T-helper 1 cell treated with Interleukin-12 subunit alpha and Interleukin-12 subunit beta and Interleukin-4 antibody, amounts not matched to agents 30 ng/mL and 1 ng/mL, for 36 hours (primary cell): ENCODE results near the gene NTM. TPM values are rescaled to one million over a fixed set of nuclear protein-coding genes. Genes with fewer than 3 reads are reported as not detected.

Experiments used
- intact Hi-C: fragments of 100-400 bp; cut with micrococcal nuclease; formaldehyde crosslinking; loops from one replicate; pipeline ENCODE4 v1.15.1; 2024
- total RNA-seq: library from RNA; stranded (reverse); gene quantifications from 2 replicates; pipeline ENCODE4 v1.2.3, GENCODE V29; 2022

Gene NTM
- total RNA-seq, 1 donor from 2014 or later: not detected

DNA sequence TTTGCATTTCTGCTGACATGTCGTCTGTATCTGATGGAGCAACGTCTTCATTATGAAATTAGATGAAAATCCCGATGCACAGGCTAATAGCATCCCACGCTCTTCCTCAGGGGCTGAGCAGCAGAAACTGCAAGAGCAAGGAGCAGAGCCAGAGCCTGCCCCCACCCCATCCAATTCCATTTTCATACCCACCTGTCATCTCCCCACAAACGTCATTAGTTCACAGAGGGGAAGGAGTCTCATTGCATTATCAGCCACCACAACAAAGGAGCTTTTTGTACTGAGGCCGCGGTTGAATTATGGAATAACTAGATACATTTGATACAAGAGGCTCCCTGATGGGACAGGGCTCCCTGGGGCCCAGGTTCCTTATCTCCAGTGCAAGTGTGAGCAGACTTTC, 515.0 kb downstream of the NTM start:
- intact Hi-C loops: no loop called here

DNA sequence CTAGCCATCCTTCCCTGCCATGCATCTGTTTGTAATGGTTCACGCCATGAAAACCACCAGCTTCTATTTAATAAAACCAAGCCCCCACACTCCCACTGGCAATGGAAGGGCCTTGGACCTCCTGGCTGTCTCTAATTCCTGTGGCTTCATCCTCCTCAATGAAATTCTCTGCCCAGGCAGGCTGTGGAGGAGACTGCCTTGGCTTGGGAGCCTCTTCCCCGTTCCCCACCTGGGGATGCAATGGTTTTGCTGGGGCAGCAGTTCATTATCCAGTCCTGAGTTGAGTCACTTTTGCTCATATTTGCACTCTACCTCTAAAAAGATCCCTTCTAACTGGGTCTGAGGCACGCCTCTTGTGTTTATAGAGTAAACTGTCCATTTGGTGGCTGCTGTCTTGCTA, 515.8 kb downstream of the NTM start:
- intact Hi-C loops: no loop called here

DNA sequence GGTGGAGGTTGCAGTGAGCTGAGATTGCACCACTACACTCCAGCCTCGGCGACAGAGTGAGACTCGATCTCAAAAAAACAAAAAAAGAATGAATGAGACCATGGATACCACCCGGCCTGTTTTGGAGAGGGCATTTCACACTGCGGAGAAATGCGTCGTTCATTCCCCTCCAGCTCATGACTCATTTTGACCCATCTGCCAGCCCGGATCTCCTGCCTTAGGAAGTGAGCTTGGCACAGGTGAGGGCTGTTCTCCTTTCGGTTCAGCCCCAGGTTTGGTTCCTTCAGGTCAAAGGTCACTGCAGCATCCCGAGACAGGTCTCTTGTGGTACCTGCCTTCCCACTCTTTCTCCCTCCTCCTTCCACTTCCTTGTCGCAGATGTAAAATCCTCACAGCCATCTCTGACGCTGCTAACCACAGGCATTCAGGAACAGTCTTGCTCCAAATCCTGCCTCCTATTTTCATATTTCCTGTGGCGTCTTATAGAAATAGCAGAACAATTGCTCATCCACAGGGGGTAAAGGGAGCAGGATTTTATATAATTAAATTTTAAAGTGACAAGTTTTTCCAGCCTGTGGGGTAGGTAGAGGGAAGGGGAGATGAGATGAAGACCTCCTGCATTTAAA, 517.9 kb downstream of the NTM start:
- intact Hi-C loops: no loop called here

DNA sequence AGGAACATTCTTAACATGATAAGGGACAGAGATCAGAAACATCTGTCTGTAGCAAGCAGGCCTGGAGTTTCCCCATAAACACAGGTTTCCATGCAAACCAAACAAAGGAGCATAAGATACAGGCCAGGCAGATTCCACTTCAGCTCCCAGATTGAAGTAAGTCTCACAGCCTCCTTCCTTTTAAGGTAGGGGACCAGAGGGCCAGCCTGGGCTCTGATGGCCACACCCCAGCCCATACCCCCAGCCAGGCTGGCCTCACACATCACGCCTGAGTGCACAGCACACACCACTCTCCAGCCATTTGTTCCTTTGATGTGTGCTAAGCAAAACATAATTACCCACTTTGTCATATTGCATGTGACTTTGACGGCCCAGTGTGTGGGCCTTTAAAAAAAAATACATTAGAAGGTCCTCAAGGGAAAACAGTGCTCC, 518.7 kb downstream of the NTM start:
- intact Hi-C loops: no loop called here

GRCh38 chr11:131889760-131890581, 519.6 kb downstream of the NTM start:
- intact Hi-C loops: no loop called here

DNA sequence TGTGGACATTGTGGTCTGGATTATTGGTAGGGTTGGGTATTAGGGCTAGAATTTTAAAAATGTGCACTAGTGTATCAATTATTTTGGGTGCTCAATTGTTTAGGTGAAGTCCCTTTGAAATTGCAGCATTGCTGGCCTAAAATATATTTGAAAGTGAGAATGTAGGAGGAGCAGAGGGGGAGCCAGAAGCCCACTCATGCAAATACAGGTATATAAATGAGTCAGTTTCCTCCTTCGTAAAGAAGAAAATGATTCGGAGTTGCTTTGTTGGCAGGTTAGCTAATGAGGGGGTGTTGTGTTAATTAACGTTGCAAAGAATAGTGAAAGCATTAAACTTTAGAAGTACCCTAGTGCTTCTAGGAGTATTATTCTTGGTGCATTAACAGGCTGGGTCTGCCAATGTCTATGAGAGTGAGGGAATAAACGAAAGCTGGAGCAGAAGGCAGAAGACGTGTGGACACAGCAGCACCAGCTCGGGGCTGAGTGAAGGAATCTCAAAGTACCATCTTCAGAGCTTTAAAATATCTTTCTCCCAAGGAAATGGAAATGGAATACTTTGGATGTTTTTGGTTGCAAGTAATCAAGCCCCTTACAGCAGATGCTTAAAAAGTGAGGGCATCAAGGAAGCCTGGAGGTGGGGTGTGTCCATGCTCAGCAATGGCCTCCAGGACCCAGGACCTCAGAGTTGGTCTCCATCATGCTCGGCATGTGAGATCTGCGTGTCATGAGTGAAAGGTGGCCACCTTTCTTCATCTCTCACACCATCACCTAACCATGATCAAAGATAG, 522.9 kb downstream of the NTM start:
- intact Hi-C loops: no loop called here

GRCh38 chr11:131893988-131894387, 523.6 kb downstream of the NTM start:
- intact Hi-C loops: no loop called here

DNA sequence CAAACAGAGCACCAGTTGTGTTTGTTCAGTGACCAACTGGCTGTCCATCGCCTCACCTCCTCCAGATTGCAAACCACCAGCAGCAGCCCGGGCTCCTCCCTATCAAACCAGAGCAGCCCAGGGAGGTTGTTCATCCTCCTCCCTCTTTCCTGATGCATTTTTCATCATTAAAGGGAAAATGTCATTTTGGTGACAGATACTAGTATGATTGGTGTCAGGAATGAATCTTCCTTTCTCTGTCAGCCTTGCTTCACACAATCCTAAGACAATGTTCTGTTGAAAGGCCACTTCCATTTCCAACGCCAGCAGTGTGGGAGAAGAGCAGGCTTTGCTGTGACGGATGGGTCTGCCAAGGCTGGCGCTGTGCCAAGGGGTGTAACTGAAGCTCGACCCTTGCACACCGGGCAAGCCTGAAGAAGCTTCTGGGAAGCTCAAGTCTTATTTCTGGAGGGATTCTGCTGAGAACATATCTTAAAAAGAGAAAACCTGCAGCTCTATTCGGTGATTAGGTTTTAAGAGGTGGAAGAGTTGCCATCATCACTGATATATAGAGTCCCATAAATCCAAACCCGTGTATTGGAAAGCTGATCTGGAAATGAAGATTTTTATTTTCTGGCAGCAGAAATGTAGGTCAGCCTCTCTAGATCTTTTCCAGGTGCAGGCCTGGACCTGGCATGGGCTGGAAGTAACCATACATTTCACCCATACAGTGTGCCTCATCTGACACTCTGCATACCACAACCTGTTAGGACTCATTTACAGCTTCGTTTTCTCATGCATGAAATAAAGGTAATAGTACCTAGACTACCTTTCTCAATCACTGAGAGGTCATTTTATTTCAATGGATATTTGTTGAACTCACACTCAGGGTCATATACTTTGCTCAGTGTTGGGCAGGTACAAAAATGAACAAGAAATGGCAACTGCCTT, 524.5 kb downstream of the NTM start:
- intact Hi-C loops: no loop called here

- intact Hi-C loops: no loop called here
Measured at GRCh38 chr11:131895865-131896264, 525.5 kb downstream of the NTM start.

DNA sequence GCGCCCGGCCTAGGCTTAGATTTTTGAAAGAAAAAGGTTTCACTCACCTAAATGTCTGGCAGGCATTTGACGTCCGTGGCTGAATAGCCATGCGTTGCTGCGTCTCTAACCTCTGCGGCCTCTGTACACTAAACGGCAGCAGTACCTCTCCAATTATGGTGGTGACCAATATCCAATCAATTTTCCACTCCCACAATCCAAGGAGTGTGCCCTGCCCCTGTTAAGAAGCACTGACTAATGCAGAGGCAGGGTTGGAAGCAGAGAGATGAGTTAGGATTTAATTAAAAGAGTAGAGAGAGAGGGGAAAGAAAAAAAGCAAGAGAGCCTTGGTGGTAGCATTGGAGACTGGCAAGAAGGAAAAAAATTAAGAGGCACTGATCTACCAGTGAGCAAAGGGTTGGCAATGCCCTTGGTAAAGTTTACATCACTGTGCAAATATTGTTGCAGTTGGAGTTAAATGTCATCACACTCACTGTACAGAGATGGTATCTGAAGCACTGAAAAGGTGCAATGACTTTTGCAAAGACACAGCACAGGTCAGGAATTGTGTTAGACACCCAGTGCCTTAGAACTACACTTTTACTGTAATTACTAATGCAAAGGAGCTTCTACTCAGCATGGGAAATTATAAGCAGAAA, 526.7 kb downstream of the NTM start:
- intact Hi-C loops: no loop called here

DNA sequence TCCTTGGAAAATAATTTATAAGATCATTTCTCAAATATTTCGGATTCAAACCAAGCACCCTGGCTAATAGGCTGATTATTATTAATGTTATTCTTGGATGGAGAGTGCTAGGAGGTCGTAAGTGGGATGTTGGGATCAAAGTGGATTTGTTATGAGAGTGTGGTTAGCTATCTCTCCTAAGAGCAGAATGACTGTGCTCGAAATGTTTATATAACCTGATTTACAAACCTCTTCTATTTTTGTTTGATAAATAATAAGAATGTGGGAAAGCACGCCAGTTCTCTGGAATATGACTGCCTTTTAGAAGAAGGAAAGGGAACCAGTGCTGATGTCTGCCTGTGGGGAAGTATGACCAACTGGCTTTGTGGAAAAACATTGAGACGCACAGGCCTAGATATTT, 527.5 kb downstream of the NTM start:
- intact Hi-C loops: no loop called here

GRCh38 chr11:131898949-131899348, 528.5 kb downstream of the NTM start:
- intact Hi-C loops: no loop called here

- intact Hi-C loops: no loop called here
Measured at GRCh38 chr11:131899950-131900580, 529.6 kb downstream of the NTM start.

DNA sequence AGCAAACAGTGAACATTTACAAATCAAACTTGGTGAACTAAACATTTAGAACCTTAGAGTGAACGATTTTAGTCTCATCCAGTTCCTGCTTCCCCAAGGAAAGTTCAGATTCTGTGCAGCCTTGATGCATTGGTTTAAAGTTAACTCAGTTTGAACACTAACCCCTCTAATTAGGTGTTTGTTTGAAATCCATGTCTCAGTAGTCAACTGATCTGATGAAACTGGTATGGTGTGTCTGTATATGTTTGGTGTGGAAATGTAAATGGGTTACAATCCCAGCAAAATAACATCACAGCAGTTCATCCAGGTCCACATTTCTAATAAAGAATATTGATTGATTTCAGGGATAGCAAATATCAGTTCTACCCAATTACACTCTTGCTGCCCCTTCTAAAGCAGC, 532.0 kb downstream of the NTM start:
- intact Hi-C loops: no loop called here

- intact Hi-C loops: no loop called here
Measured at GRCh38 chr11:131903074-131903473, 532.7 kb downstream of the NTM start.

GRCh38 chr11:131904756-131905155, 534.3 kb downstream of the NTM start:
- intact Hi-C loops: no loop called here

DNA sequence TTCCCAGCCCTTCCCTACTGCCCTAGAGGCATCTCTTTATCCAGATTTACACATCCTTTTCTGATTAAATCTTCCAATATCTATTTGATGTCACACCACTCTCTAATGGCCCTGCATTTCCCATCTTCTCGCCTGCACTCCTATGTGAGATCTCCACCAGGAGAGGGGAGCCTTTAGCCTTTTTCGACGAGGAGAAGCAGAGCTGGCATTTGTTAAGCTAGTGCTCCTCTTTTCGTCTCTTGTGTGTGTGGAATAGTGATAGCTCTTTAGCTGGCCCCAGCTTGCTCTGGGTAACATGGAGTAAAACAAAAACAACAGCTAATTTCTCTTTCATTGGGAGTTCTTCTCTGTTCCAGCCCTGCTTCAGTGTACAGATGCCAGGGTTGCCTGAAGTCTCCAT, 536.5 kb downstream of the NTM start:
- intact Hi-C loops: no loop called here

DNA sequence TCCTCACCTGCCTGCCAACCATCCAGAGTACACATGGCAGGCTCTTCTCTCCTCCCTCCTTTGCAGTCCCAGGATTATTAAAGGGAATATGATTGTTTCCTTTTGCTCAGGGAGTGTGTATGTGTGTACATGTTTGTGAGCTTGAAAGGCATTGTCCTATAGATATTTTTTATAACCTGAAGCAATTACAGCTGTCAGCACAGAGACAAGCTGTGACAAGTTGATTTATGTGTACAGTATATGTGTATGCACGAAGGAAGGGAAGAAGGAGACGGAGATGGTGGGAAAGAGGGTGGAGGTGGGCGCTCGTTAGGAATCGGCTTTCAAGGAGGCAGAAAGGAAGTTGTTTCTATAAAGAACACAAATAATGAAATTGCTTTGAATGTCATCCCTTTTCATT, 537.0 kb downstream of the NTM start:
- intact Hi-C loops: no loop called here

DNA sequence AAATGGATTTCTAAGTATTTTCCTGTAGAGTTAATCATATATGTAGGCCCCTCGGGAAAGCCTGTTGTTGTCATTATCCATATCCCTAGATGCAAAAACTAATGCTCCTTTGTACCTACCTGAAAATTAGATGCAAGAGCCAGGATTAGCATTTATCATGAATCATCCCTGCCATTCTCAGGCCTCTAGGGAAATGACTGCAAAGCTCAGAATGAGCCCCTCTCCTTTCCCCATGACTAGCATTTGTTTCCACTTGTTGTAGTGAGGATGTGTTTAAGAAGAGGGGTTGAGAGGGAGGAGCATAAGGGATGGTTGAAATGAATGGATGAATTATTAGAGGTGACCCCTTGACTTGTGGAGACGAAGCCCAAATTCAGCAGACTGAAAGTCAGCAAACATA, 537.9 kb downstream of the NTM start:
- intact Hi-C loops: no loop called here
